HepG2 (cell line): Measurements from ENCODE around the gene STK32B. TPM values are rescaled to one million over a fixed set of nuclear protein-coding genes. Genes with fewer than 3 reads are reported as not detected.

ENCODE experiments used
- ATAC-seq: fragments of 200-7000 bp; cut with Tn5 transposase; 3 replicates; pipeline ENCODE4 v1.9.1; 2020; ENCODE audit warnings: mild to moderate bottlenecking, moderate library complexity
- BruUV-seq: library from RNA; stranded (reverse); fragments of 400-500 nt; replicated peaks from 2 replicates; lab custom pipeline; 2021; lab: Mats Ljungman, UMichigan
- CTCF ChIA-PET: fragments of 300-600 bp; formaldehyde crosslinking; extraction: SDS; loops from one replicate; lab custom pipeline; 2021; ENCODE audit warnings: low total read pairs, inconsistent platforms, low intra/inter-chr PET ratio; lab: Yijun Ruan, JAX
- POLR2A ChIA-PET: fragments of 350-600 bp; sonication (Branson Sonifier 250); formaldehyde crosslinking; loops from one replicate; lab custom pipeline; 2020; ENCODE audit warnings: antibody characterized with exemption, inconsistent platforms; lab: Yijun Ruan, JAX
- DNase-seq: peaks from one replicate; pipeline ENCODE4 v3.0.0-alpha.2; 2015; ENCODE audit warnings: low spot score
- FAIRE-seq: peaks from 3 replicates; lab custom pipeline; 2011; peaks lifted over from hg19 to GRCh38; lab: Jason Lieb, UNC
- H2AFZ ChIP-seq: one replicate; pipeline ENCODE4 v1.6.1; 2011; ENCODE audit warnings: low read length, inconsistent platforms
- H3K27ac ChIP-seq: fragments of 300-600 bp; 3 replicates; pipeline ENCODE4 v1.8.0; 2011; ENCODE audit warnings: mixed run types, mild to moderate bottlenecking, mixed read lengths, low read length, inconsistent platforms; ENCODE audit not compliant: insufficient read depth; ENCODE audit errors: extremely low read length
- H3K27me3 ChIP-seq, 2 experiments: fragments of 200-600 bp in 1 of 2; 2 replicates in 1 of 2; 3 replicates in 1 of 2; pipeline versions ENCODE4 v1.6.0 to v1.8.0; 2011; ENCODE audit warnings: low read length in 2 of 2, mild to moderate bottlenecking in 2 of 2, moderate library complexity in 2 of 2, inconsistent platforms in 1 of 2; ENCODE audit not compliant: insufficient read depth in 2 of 2, control insufficient read depth in 1 of 2
- H3K36me3 ChIP-seq, 2 experiments: fragments of 200-600 bp in 1 of 2; replicated peaks in 1 of 2; 2 replicates in 1 of 2; 3 replicates in 1 of 2; pipeline versions ENCODE4 v1.5.1 to v1.8.0; 2011; ENCODE audit warnings: low read length in 2 of 2, inconsistent platforms in 1 of 2; ENCODE audit not compliant: insufficient read depth in 2 of 2, control insufficient read depth in 1 of 2
- H3K4me1 ChIP-seq: 2 replicates; pipeline ENCODE4 v1.5.1; 2012; ENCODE audit warnings: low read length, inconsistent platforms; ENCODE audit not compliant: insufficient read depth
- H3K4me2 ChIP-seq: 2 replicates; pipeline ENCODE4 v1.6.0; 2011; ENCODE audit warnings: low read depth, low read length, inconsistent platforms
- H3K4me3 ChIP-seq, 3 experiments: fragments of 200-600 bp in 1 of 3; sonication (generic), shearing (Covaris generic) in 1 of 3; replicated peaks in 1 of 3; 2 replicates each; pipeline ENCODE4 v1.5.1; 2011 to 2016; ENCODE audit warnings: low read length in 3 of 3, inconsistent platforms in 2 of 3, low read depth in 2 of 3, mild to moderate bottlenecking in 2 of 3, control low read depth in 1 of 3, mixed read lengths in 1 of 3; ENCODE audit not compliant: insufficient read depth in 1 of 3
- H3K79me2 ChIP-seq: one replicate; pipeline ENCODE4 v1.6.1; 2011; ENCODE audit warnings: low read length, inconsistent platforms; ENCODE audit not compliant: insufficient read depth
- H3K9ac ChIP-seq: 2 replicates; pipeline ENCODE4 v1.6.0; 2011; ENCODE audit warnings: mild to moderate bottlenecking, low read depth, low read length, inconsistent platforms; ENCODE audit not compliant: insufficient read depth
- H3K9me3 ChIP-seq: 2 replicates; pipeline ENCODE4 v1.5.1; 2012; ENCODE audit warnings: mild to moderate bottlenecking, low read length
- H4K20me1 ChIP-seq: 2 replicates; pipeline ENCODE4 v1.6.0; 2011; ENCODE audit warnings: inconsistent platforms, mild to moderate bottlenecking, low read length, moderate library complexity; ENCODE audit not compliant: insufficient read depth
- AKAP8 ChIP-seq: sonication (generic); formaldehyde crosslinking; IDR thresholded peaks from 2 replicates; pipeline ENCODE4 v1.5.1; 2020; ENCODE audit warnings: mild to moderate bottlenecking, missing genetic modification reagents
- ELF4 ChIP-seq: sonication (generic); formaldehyde crosslinking; IDR thresholded peaks from 2 replicates; pipeline ENCODE4 v1.5.0; 2020; ENCODE audit warnings: missing genetic modification reagents, mild to moderate bottlenecking, moderate library complexity, borderline replicate concordance
- FOXC1 ChIP-seq: sonication (generic); formaldehyde crosslinking; IDR thresholded peaks from 2 replicates; pipeline ENCODE4 v1.8.0; 2022; ENCODE audit warnings: mild to moderate bottlenecking, missing genetic modification reagents, borderline replicate concordance
- JUND ChIP-seq: sonication (generic); formaldehyde crosslinking; IDR thresholded peaks from 2 replicates; pipeline ENCODE4 v1.8.0; 2022; ENCODE audit warnings: mild to moderate bottlenecking, missing genetic modification reagents
- KLF12 ChIP-seq: sonication (generic); formaldehyde crosslinking; IDR thresholded peaks from 2 replicates; pipeline ENCODE4 v1.4.0; 2020; ENCODE audit warnings: missing genetic modification reagents, borderline replicate concordance
- PAX8 ChIP-seq: sonication (generic); formaldehyde crosslinking; IDR thresholded peaks from 2 replicates; pipeline ENCODE4 v1.8.0; 2022; ENCODE audit warnings: mild to moderate bottlenecking, missing genetic modification reagents, borderline replicate concordance
- POLR2G ChIP-seq: fragments of 200-400 bp; formaldehyde crosslinking; IDR thresholded peaks from 2 replicates; pipeline ENCODE4 v1.6.1; 2018; ENCODE audit warnings: mild to moderate bottlenecking, low read depth, low read length, moderate library complexity
- ZEB1 ChIP-seq: IDR thresholded peaks from 2 replicates; pipeline ENCODE4 v1.6.1; 2012; ENCODE audit warnings: mild to moderate bottlenecking, low read depth, inconsistent platforms; ENCODE audit not compliant: insufficient replicate concordance
- ZNF232 ChIP-seq: sonication (generic); formaldehyde crosslinking; IDR thresholded peaks from 2 replicates; pipeline ENCODE4 v1.4.0; 2020; ENCODE audit warnings: missing genetic modification reagents, borderline replicate concordance
- ZNF331 ChIP-seq: sonication (generic); formaldehyde crosslinking; IDR thresholded peaks from 2 replicates; pipeline ENCODE4 v1.4.0; 2020; ENCODE audit warnings: missing genetic modification reagents
- ZNF333 ChIP-seq: sonication (generic); formaldehyde crosslinking; IDR thresholded peaks from 2 replicates; pipeline ENCODE4 v1.4.0; 2020; ENCODE audit warnings: mild to moderate bottlenecking, missing genetic modification reagents, borderline replicate concordance
- ZNF749 ChIP-seq: sonication (generic); formaldehyde crosslinking; IDR thresholded peaks from 2 replicates; pipeline ENCODE4 v1.8.0; 2022; ENCODE audit warnings: mild to moderate bottlenecking, missing genetic modification reagents, moderate library complexity, borderline replicate concordance
- ZNF768 ChIP-seq: sonication (generic); formaldehyde crosslinking; IDR thresholded peaks from 2 replicates; pipeline ENCODE4 v1.4.0; 2020; ENCODE audit warnings: missing genetic modification reagents
- WGBS: methylation state at CpG from one replicate; pipeline ENCODE4 v1.1.6; 2017; ENCODE audit warnings: low lambda C conversion rate; 5-methylcytosine and 5-hydroxymethylcytosine counted together
- in situ Hi-C: cut with HindIII; loops from 2 replicates; pipeline ENCODE4 v1.10.0; 2017; ENCODE audit warnings: low pct_unique_long_range_greater_than_20kb; ENCODE audit not compliant: extremely low pct_ligation_motif_present
- intact Hi-C: fragments of 100-400 bp; cut with micrococcal nuclease; formaldehyde crosslinking; loops from one replicate; pipeline ENCODE4 v1.10.0; 2022; ENCODE audit not compliant: unreplicated experiment
- polyA plus RNA-seq, 8 experiments: library from polyadenylated mRNA; depleted of rRNA in 3 of 8; stranded (reverse) in 7 of 8; unstranded in 1 of 8; fragments of >200 nt; fragmentation: Illumina TruSeq in 4 of 8; extraction: Trizol in 4 of 8; gene quantifications; 2 replicates each; pipeline versions ENCODE4 v1.2.1 to v1.2.3, GENCODE V29; 2011 to 2016; ENCODE audit warnings: low read depth in 4 of 8, missing spikeins in 1 of 8, mixed read lengths in 1 of 8; ENCODE audit not compliant: insufficient read depth in 1 of 8
- total RNA-seq, 5 experiments: library from RNA; depleted of rRNA; stranded (reverse); fragments of >200 nt; fragmentation: Illumina TruSeq; extraction: Trizol; gene quantifications; 2 replicates each; pipeline ENCODE4 v1.2.3, GENCODE V29; 2016; ENCODE audit warnings: low read depth in 1 of 5
- TF ChIP-seq, protein P1 (sequence below): sonication (generic); formaldehyde crosslinking; IDR thresholded peaks from 2 replicates; pipeline ENCODE4 v1.4.0; 2020; ENCODE audit warnings: missing genetic modification reagents
- TF ChIP-seq, protein P2 (sequence below): sonication (generic); formaldehyde crosslinking; IDR thresholded peaks from 2 replicates; pipeline ENCODE4 v1.8.1; 2023; ENCODE audit warnings: mild to moderate bottlenecking, moderate library complexity, missing genetic modification reagents
- TF ChIP-seq, protein P3 (sequence below): sonication (generic); formaldehyde crosslinking; IDR thresholded peaks from 2 replicates; pipeline ENCODE4 v1.4.0; 2020; ENCODE audit warnings: missing genetic modification reagents
- TF ChIP-seq, protein P4 (sequence below): IDR thresholded peaks from 2 replicates; pipeline ENCODE4 v1.6.1; 2016; ENCODE audit warnings: missing genetic modification reagents, missing compliant biosample characterization

Gene STK32B
- total and polyA plus RNA-seq, 2 of the 13 experiments (the other 11 are each of a cell fraction or from before 2014, with no cell fraction given), result not detected

DNA sequence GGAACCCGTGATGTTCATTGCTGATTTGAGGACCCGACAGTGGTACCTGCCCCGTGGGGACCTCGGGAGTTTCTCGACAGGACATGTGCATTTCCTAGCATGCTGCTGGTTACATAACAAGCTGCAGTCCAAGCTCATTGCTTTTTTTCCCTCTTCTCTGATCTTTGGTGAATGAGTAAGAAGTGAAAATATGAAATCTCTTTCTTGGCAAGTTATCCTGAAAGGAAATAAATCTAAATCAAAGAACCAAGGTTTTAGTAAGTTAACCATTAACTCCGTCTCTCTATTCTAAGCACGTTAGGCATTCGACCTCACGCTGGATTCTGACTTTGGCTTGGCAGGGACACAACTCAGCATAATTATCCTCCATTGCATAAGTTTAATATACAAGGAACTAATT is 86.6 kb downstream of the STK32B start:
- H3K27ac ChIP-seq, result no peak overlapping the region
- no peaks in the 10 kb centered on the region for H4K20me1 ChIP-seq
- no peak overlapping the region for H2AFZ ChIP-seq
- no peak overlapping the region for H3K4me2 ChIP-seq
- no TSS peak for BruUV-seq
- H3K9me3 ChIP-seq, result no peaks in the 10 kb centered on the region
- DNase-seq (no peak), FAIRE-seq (no peak), ATAC-seq (no peak)
- intact Hi-C loops, result no loop called here
- ChIA-PET POLR2A (no interaction called here), CTCF (no interaction called here)
- H3K4me1 ChIP-seq, result no peaks in the 10 kb centered on the region
- no peak overlapping the region for H3K9ac ChIP-seq
- in situ Hi-C loops, result no loop called here
- H3K27me3 ChIP-seq, result peaks cover 0 to 3% of the 10 kb centered on the region in 2 experiments; a peak in 2 of 5 replicates
- H3K4me3 ChIP-seq, result no peak overlapping the region
- H3K79me2 ChIP-seq, result no peaks in the 10 kb centered on the region
- 4% methylated on average over 9 of the region's 9 CpGs for WGBS
- H3K36me3 ChIP-seq, result no peaks in the 10 kb centered on the region
- TF ChIP-seq FOXC1 (CRISPR knock-in tag) (no peak), ZNF331 (no peak), ELF4 (no peak), ZNF768 (no peak), PAX8 (CRISPR knock-in tag) (no peak), ZNF333 (CRISPR knock-in tag) (no peak), ZNF749 (CRISPR knock-in tag) (no peak), ZEB1 (no peak), POLR2G (no peak), KLF12 (CRISPR knock-in tag) (no peak), ZNF232 (CRISPR knock-in tag) (no peak), JUND (CRISPR knock-in tag) (no peak), AKAP8 (no peak)
- TF ChIP-seq, protein P1, sequence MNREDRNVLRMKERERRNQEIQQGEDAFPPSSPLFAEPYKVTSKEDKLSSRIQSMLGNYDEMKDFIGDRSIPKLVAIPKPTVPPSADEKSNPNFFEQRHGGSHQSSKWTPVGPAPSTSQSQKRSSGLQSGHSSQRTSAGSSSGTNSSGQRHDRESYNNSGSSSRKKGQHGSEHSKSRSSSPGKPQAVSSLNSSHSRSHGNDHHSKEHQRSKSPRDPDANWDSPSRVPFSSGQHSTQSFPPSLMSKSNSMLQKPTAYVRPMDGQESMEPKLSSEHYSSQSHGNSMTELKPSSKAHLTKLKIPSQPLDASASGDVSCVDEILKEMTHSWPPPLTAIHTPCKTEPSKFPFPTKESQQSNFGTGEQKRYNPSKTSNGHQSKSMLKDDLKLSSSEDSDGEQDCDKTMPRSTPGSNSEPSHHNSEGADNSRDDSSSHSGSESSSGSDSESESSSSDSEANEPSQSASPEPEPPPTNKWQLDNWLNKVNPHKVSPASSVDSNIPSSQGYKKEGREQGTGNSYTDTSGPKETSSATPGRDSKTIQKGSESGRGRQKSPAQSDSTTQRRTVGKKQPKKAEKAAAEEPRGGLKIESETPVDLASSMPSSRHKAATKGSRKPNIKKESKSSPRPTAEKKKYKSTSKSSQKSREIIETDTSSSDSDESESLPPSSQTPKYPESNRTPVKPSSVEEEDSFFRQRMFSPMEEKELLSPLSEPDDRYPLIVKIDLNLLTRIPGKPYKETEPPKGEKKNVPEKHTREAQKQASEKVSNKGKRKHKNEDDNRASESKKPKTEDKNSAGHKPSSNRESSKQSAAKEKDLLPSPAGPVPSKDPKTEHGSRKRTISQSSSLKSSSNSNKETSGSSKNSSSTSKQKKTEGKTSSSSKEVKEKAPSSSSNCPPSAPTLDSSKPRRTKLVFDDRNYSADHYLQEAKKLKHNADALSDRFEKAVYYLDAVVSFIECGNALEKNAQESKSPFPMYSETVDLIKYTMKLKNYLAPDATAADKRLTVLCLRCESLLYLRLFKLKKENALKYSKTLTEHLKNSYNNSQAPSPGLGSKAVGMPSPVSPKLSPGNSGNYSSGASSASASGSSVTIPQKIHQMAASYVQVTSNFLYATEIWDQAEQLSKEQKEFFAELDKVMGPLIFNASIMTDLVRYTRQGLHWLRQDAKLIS (CRISPR knock-in tag), result no peak
- TF ChIP-seq, protein P2, sequence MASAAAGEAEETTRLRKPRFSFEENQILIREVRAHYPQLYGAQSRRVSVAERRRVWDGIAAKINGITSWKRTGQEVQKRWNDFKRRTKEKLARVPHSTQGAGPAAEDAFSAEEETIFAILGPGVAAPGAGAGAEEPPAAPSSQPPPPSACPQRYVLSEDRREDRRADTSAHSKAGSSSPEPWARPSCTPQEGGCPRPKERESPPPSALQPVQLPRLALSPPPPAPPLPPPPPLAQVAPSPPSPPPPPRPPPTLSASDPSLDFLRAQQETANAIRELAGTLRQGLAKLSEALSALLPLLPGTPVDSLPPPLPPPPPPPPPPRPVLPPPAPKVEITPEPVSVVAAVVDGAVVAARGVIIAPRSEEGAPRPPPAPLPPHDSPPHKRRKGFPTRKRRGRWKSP (CRISPR knock-in tag), result no peak
- TF ChIP-seq, protein P3, sequence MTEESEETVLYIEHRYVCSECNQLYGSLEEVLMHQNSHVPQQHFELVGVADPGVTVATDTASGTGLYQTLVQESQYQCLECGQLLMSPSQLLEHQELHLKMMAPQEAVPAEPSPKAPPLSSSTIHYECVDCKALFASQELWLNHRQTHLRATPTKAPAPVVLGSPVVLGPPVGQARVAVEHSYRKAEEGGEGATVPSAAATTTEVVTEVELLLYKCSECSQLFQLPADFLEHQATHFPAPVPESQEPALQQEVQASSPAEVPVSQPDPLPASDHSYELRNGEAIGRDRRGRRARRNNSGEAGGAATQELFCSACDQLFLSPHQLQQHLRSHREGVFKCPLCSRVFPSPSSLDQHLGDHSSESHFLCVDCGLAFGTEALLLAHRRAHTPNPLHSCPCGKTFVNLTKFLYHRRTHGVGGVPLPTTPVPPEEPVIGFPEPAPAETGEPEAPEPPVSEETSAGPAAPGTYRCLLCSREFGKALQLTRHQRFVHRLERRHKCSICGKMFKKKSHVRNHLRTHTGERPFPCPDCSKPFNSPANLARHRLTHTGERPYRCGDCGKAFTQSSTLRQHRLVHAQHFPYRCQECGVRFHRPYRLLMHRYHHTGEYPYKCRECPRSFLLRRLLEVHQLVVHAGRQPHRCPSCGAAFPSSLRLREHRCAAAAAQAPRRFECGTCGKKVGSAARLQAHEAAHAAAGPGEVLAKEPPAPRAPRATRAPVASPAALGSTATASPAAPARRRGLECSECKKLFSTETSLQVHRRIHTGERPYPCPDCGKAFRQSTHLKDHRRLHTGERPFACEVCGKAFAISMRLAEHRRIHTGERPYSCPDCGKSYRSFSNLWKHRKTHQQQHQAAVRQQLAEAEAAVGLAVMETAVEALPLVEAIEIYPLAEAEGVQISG (CRISPR knock-in tag), result no peak
- TF ChIP-seq, protein P4, sequence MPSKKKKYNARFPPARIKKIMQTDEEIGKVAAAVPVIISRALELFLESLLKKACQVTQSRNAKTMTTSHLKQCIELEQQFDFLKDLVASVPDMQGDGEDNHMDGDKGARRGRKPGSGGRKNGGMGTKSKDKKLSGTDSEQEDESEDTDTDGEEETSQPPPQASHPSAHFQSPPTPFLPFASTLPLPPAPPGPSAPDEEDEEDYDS, result no peak
